AG10803 (cell line): ENCODE data around the gene CPNE4.

Experiments
- DNase-seq: peaks from one replicate; pipeline ENCODE4 v3.0.0; 2010; ENCODE audit warnings: low read depth
- H3K4me3 ChIP-seq: 2 replicates; pipeline ENCODE4 v1.5.1; 2011; ENCODE audit warnings: mild to moderate bottlenecking, low read length, control low read depth
- CTCF ChIP-seq: conservative IDR thresholded peaks from 2 replicates; pipeline ENCODE4 v1.5.1; 2011; ENCODE audit warnings: mild to moderate bottlenecking, low read length, control low read depth, inconsistent platforms

The CPNE4 gene

GRCh38 chr3:131714585-131715220, 320.1 kb downstream of the CPNE4 start:
- DNase-seq = no peak
- no peak for TF ChIP-seq CTCF
- no peak overlapping the region for H3K4me3 ChIP-seq

DNA sequence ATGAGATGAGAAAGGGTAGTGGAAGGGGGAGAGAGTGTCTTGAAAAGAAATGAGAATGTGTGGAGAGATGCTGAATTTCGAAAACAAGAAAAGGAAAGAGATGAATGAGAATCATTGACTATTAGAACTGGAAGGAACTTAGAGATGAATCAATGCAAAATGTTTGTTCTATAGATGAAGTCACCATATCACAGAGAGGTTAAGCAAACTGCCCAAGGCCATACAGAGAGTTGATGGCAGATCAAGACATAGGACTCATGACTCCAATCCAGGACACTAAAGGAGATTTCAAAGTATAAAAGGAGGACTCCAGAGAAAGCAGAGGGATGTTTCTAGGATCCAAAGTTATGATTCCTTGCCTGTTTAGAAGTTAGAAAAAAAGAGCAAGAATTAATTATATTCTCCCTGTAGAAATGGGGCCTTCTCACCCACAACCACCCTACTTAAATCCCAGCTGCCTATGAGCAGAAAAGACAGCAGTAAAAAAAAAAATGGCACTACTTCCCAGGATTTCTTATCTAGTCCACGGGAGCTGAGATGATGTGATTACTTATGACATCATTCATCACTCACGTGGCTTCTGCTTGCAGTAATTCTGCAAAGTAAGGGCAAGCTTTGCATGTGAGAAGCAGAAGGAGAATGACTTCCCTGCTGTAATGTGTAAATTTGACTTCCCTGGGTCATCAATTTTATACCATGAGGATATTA, 321.2 kb downstream of the CPNE4 start:
- no peak for TF ChIP-seq CTCF
- no peak overlapping the region for H3K4me3 ChIP-seq
- DNase-seq = no peak

DNA sequence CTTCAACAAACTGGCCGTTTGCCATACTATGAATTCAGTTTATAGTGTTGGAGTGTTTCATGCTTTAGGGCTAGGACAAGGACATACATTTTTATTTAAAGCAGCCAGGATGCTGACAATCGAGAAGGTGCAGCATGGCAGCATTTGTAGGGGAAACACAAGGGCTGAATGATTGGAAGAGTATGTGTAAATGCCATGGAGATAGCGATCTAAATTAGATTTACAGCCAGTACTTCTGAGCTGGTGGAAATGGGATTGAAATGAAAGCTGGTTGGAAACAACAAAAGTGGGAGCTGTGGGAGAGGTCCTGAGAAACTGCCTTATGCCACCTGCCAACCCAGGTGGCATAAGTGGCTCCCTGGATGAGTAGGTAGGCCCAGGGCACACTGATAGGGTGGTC, 322.2 kb downstream of the CPNE4 start:
- DNase-seq = no peak
- H3K4me3 ChIP-seq = no peak overlapping the region
- no peak for TF ChIP-seq CTCF

- no peak for TF ChIP-seq CTCF
- H3K4me3 ChIP-seq = no peak overlapping the region
- no peak for DNase-seq
Measured at GRCh38 chr3:131711114-131711768, 323.6 kb downstream of the CPNE4 start.

DNA sequence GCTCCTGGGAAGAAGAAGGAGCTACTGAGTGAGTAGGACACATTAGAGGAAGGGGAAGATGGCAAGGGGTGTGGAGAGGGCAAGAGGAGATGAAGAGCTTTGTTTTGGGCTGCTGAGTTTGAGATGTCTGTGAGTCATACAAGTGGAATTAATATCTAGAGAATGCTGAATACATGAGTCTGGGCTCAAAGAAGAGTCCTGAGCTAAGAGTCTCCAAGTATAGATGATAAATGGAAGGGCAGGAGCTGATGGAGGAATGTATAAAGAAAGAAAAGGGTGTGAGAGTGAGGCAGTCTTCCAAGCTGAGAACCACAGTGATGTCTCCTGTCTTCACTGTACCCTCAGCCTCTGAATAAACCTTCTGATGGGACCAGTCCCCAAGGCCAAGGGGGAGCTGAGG, 326.6 kb downstream of the CPNE4 start:
- H3K4me3 ChIP-seq = no peak overlapping the region
- DNase-seq = peak; percentile 61
- no peak for TF ChIP-seq CTCF

GRCh38 chr3:131705558-131706051, 329.2 kb downstream of the CPNE4 start:
- no peak for TF ChIP-seq CTCF
- DNase-seq = no peak
- H3K4me3 ChIP-seq = no peak overlapping the region

DNA sequence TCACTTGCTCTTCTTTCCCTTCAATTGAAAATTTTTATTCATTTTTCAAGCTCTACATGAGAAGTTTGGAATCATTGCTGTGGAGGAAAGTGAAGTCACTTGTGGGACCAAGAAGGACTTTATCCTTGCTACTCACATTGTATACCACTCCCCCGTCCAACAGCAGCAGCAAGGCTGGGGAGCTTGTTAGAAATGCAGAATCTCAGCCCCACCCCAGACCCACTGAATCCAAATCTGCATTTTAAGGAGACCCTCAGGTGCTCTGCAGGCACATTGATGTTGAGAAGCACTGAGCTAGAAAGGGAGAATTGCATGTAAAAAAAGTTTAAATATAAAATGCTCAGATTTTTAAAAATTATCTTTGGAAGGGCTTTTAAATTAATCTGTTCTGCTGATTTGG, 329.7 kb downstream of the CPNE4 start:
- no peak for TF ChIP-seq CTCF
- no peak for DNase-seq
- H3K4me3 ChIP-seq = no peak overlapping the region
